Hematopoietic multipotent progenitor cell treated with erythropoietin and hydrocortisone succinate and interleukin-3 and kit ligand, for 15 days (in vitro differentiated cells): ENCODE measurements around the gene POPDC2.

Source experiments
- DNase-seq: peaks from one replicate; pipeline ENCODE4 v3.0.0-alpha.2; 2015; ENCODE audit warnings: low spot score

POPDC2 gene

GRCh38 chr3:119669906-119670570, 9.6 kb upstream of the POPDC2 start:
- DNase-seq: no peak

- no peak for DNase-seq
These were observed 5.7 kb upstream of the POPDC2 start for GRCh38 chr3:119665954-119666559.

GRCh38 chr3:119664850-119665379, 4.5 kb upstream of the POPDC2 start:
- no peak for DNase-seq

- DNase-seq: no peak
These were observed 4.0 kb upstream of the POPDC2 start for GRCh38 chr3:119664370-119664769.

GRCh38 chr3:119663885-119664284, 3.5 kb upstream of the POPDC2 start:
- DNase-seq: no peak

- DNase-seq: no peak
These were observed 2.4 kb upstream of the POPDC2 start for GRCh38 chr3:119662604-119663373.

- DNase-seq: no peak
These were observed 640 bp downstream of the POPDC2 start for GRCh38 chr3:119659606-119660291.

GRCh38 chr3:119658994-119659393, 1.4 kb downstream of the POPDC2 start:
- DNase-seq: no peak

GRCh38 chr3:119657887-119658702, 2.3 kb downstream of the POPDC2 start:
- DNase-seq: no peak

GRCh38 chr3:119653876-119654275, 6.5 kb downstream of the POPDC2 start:
- DNase-seq: no peak

GRCh38 chr3:119652306-119653033, 7.9 kb downstream of the POPDC2 start:
- no peak for DNase-seq

GRCh38 chr3:119649761-119650160, 10.6 kb downstream of the POPDC2 start:
- no peak for DNase-seq

GRCh38 chr3:119647843-119648575, 12.4 kb downstream of the POPDC2 start:
- DNase-seq: no peak

- DNase-seq: no peak
These were observed 13.2 kb downstream of the POPDC2 start for GRCh38 chr3:119647171-119647570.

- no peak for DNase-seq
These were observed 14.6 kb downstream of the POPDC2 start for GRCh38 chr3:119645813-119646212.

- DNase-seq: no peak
These were observed 15.9 kb downstream of the POPDC2 start for GRCh38 chr3:119644481-119644880.

GRCh38 chr3:119643528-119643927, 16.9 kb downstream of the POPDC2 start:
- no peak for DNase-seq

- no peak for DNase-seq
These were observed 17.5 kb downstream of the POPDC2 start for GRCh38 chr3:119642746-119643473.

- DNase-seq: no peak
These were observed 19.0 kb downstream of the POPDC2 start for GRCh38 chr3:119641416-119641815.
